GM10266 (cell line): Measurements from ENCODE around the gene RETREG1.
"Not testable (repeated sequence)": the region's sequence is repeated elsewhere in the genome, so short reads cannot be mapped to it uniquely, and the experiment has no call there.

Source experiments
- DNase-seq: peaks from one replicate; pipeline ENCODE4 v3.0.0; 2012; ENCODE audit errors: extremely low spot score
- CTCF ChIP-seq: IDR thresholded peaks from 2 replicates; pipeline ENCODE4 v1.5.1; 2012; ENCODE audit warnings: mild to moderate bottlenecking, low read depth; ENCODE audit not compliant: control insufficient read depth, insufficient read depth; ENCODE audit errors: missing control alignments

The RETREG1 gene

GRCh38 chr5:16485656-16486055 lies 131.1 kb downstream of the RETREG1 start:
- no peak for DNase-seq
- TF ChIP-seq CTCF = no peak

GRCh38 chr5:16484081-16484480 lies 132.7 kb downstream of the RETREG1 start:
- DNase-seq = no peak
- no peak for TF ChIP-seq CTCF

GRCh38 chr5:16483361-16483760 lies 133.4 kb downstream of the RETREG1 start:
- no peak for DNase-seq
- TF ChIP-seq CTCF = no peak

GRCh38 chr5:16482891-16483290 lies 133.9 kb downstream of the RETREG1 start:
- DNase-seq = no peak
- TF ChIP-seq CTCF = no peak

DNA sequence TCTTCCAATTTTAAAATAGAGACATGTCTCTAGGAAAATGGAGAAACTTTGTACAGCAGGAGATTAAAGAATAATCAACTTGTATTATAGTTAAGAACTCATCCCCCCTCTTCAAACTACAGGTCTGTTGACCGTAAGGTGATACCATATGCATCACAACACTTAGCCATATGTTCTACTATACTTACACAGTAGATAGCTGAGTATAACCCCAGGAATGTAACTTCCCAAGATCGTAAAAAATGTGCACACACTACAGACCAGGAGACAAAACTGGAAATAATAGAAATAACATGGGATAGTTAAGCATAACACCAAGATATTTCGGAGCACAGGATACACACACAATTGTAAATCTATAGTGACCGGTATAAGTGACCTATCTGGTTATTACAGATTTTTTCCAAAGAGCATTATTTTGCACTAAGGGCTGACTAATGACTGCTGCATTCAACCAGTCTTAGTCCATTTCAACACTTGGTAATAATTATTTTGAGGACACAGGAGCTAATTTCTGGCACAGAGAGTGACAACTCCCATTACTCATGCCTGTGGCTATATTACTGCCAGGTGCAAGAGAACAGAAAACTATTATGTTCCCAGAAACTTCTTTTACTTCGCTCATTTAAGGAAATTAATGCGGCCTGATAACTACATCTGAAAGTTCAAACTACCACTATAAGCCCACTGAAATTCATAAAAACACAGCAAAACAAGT lies 135.8 kb downstream of the RETREG1 start:
- TF ChIP-seq CTCF = no peak
- no peak for DNase-seq

GRCh38 chr5:16480144-16480543 lies 136.7 kb downstream of the RETREG1 start:
- DNase-seq = no peak
- TF ChIP-seq CTCF = no peak

- DNase-seq = no peak
- TF ChIP-seq CTCF = no peak
Observed at GRCh38 chr5:16477541-16477940, 139.3 kb downstream of the RETREG1 start.

- DNase-seq = not testable (repeated sequence)
Observed at GRCh38 chr5:16476417-16476816, 140.4 kb downstream of the RETREG1 start.
